Ectodermal cell (in vitro differentiated cells): Measurements from ENCODE around the gene LBHD2.

Experiments
- H3K27ac ChIP-seq: 2 replicates; pipeline ENCODE4 v1.7.0; 2013; ENCODE audit warnings: mild to moderate bottlenecking, low read depth, low read length; ENCODE audit not compliant: insufficient read depth, poor library complexity, severe bottlenecking
- H3K27me3 ChIP-seq: 2 replicates; pipeline ENCODE4 v1.7.0; 2013; ENCODE audit warnings: mild to moderate bottlenecking, low read length; ENCODE audit not compliant: insufficient read depth, control insufficient read depth, poor library complexity, severe bottlenecking
- H3K36me3 ChIP-seq: one replicate; pipeline ENCODE4 v1.7.0; 2013; ENCODE audit warnings: low read length; ENCODE audit not compliant: control insufficient read depth, insufficient read depth
- H3K4me1 ChIP-seq: one replicate; pipeline ENCODE4 v1.7.0; 2013; ENCODE audit warnings: low read length; ENCODE audit not compliant: control insufficient read depth, insufficient read depth
- H3K4me3 ChIP-seq: 2 replicates; pipeline ENCODE4 v1.7.0; 2013; ENCODE audit warnings: low read depth, low read length, control low read depth; ENCODE audit not compliant: insufficient read depth
- H3K9me3 ChIP-seq: 2 replicates; pipeline ENCODE4 v1.7.0; 2013; ENCODE audit warnings: mild to moderate bottlenecking, low read length, moderate library complexity; ENCODE audit not compliant: control insufficient read depth
- WGBS, 2 experiments: methylation state at CpG; one replicate each; pipeline ENCODE4 v1.1.7; 2013; ENCODE audit warnings: missing lambda C conversion rate in 2 of 2; 5-methylcytosine and 5-hydroxymethylcytosine counted together

LBHD2 gene

DNA sequence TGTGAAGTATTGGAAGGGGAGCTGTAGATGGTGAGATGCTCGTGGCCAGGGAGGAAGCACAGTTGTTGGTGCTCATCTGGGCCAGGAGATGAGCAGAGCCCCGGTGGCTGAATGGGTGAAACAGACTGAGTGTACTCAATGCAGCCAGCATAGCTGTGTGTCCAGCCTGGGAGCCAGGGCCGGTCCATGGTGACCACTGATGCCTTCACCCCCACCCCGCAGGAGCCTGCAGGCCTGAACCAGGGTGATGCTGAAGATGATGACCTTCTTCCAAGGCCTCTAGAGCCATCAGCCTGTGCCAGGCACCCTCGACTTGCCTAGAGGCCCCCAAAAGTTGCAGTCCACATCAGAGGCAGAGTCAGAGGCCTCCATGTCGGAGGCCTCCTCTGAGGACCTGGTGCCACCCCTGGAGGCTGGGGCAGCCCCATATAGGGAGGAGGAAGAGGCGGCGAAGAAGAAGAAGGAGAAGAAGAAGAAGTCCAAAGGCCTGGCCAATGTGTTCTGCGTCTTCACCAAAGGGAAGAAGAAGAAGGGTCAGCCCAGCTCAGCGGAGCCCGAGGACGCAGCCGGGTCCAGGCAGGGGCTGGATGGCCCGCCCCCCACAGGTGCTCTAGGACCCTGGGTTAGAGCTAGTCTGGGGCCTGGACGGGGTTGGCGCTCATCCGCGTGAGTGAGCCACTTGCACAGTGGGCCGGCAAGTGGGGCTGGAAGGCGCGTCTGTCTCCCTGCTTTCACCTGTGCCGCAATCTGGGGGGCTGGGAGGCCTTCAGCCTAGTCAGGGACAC, 42.3 kb downstream of the LBHD2 start:
- Histone ChIP-seq H3K9me3 (no peaks in the 10 kb centered on the region), H3K36me3 (no peaks in the 10 kb centered on the region), H3K4me3 (no peak overlapping the region), H3K27ac (no peak overlapping the region), H3K27me3 (peaks cover 34% of the 10 kb centered on the region), H3K4me1 (peaks cover 20% of the 10 kb centered on the region)
- 94 to 95% methylated on average over 22 of the region's 22 CpGs for WGBS, 2 experiments

GRCh38 chr14:103126873-103127304, 42.9 kb downstream of the LBHD2 start:
- Histone ChIP-seq H3K9me3 (no peaks in the 10 kb centered on the region), H3K27me3 (peaks cover 29% of the 10 kb centered on the region), H3K4me3 (no peak overlapping the region), H3K4me1 (peaks cover 15% of the 10 kb centered on the region), H3K27ac (no peak overlapping the region), H3K36me3 (no peaks in the 10 kb centered on the region)
- WGBS, 2 experiments = 91% methylated on average over 62 of the region's 62 CpGs

GRCh38 chr14:103127356-103127755, 43.3 kb downstream of the LBHD2 start:
- Histone ChIP-seq H3K4me3 (no peak overlapping the region), H3K4me1 (peaks cover 11% of the 10 kb centered on the region), H3K36me3 (no peaks in the 10 kb centered on the region), H3K27me3 (peaks cover 24% of the 10 kb centered on the region), H3K27ac (no peak overlapping the region), H3K9me3 (no peaks in the 10 kb centered on the region)
- 93 to 94% methylated on average over 39 of the region's 39 CpGs for WGBS, 2 experiments

DNA sequence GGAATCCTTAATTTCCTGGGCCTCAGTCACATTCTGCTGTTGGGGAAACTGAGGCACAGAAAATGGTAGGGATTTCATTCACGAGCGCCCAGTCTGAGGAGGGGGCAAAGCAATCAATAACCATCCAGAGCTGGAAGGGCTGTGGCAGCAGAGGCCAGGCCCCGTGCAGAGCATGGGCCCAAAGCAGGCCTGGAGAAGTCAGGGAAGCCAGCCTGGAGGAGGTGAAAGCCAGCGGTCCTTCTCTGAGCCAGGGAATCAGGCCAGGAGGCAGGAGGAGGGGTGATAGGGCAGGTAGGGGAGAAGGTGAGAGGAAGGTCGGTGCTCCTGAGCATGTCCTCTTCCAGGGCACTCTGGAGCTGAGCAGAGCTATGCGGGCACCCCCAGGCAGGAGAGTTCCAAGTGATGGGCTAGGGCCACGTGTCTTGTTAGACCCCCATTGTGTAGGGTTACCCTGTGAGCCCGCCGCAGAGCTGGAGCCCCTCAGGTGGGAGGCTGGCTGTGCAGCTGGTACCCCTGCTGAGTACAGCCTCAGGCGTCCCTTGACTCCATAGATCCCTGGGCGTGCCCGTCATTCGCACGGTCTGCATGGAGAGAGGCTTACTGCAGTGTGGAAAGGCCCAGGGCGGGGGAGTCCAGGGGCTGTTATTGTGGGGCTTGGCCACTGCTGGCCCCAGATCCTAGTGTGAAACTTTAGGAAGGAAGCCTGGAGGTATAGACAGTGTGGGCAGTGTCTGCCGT, 44.0 kb downstream of the LBHD2 start:
- Histone ChIP-seq H3K27me3 (peaks cover 17% of the 10 kb centered on the region), H3K9me3 (no peaks in the 10 kb centered on the region), H3K27ac (no peak overlapping the region), H3K4me3 (no peak overlapping the region), H3K36me3 (no peaks in the 10 kb centered on the region), H3K4me1 (peaks cover 8% of the 10 kb centered on the region)
- whole genome bisulfite sequencing, 2 experiments = 90 to 93% methylated on average over 16 of the region's 16 CpGs

DNA sequence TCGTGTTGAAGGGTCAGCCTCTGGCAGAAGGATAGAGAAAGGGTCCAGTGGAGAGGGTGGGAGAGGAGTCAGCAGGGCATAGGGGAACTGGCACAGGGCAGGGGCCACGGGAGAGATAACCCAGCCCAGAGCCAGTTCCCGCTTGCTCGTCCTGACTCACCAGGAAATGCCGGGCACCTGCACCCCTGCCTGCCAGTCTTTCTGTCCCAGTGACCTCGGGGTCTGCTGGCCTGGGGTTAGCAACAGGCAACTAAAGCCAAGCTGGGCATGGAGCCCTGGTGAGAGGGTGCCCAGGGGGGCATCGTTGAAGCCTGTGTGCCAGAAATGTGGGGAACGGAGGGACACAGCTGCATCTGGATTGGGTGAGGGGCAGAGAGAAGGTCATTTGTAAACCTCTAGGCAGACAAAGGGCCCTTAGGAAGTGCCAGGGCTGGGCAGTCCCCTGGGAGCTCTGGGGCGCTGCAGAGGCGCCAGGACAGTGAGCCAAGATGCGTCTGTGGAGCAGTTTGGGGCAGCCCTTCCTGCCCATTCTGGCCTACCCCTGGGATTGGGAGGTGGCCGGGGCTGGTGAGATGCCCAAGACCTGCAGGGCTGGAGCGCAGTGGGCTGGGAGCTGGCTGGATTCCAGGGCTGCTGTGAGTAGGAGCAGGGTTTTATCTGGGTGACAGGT, 44.8 kb downstream of the LBHD2 start:
- Histone ChIP-seq H3K27me3 (peaks cover 10% of the 10 kb centered on the region), H3K9me3 (no peaks in the 10 kb centered on the region), H3K27ac (no peak overlapping the region), H3K4me3 (no peak overlapping the region), H3K36me3 (no peaks in the 10 kb centered on the region), H3K4me1 (peaks cover 8% of the 10 kb centered on the region)
- WGBS, 2 experiments = 90 to 91% methylated on average over 13 of the region's 13 CpGs

DNA sequence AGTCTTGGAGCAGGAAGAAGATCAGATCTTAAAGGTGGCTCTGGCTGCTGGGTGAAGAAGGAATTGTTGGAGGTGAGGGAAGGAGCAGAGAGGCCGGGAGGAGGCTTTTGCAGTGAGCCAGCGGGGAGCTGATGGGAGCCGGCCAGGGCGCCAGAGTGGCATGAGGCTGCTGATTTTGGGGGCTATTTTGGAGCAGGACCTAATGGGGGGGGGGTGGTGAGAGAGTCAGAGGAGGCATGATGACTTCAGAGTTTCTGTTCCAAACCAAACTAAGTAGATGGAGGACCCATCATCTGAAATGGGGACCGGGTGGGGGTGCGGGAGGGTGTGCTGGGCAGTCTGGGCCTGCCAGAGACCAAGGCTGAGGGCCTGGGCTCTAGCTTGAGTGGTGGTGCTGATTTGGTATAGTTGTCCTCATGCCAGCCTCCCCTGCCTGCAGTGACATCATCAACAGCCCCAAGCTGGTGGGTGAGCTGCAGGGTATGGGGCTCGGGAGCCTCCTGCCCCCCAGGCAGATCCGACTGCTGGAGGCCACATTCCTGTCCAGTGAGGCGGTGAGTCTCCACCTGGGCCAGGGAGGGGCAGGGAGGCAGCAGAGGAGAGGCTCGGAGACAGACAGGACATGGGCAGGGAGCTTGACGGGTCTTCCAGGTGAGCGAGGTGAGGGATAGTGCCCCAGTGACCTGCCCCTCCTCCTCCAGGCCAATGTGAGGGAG, 45.4 kb downstream of the LBHD2 start:
- 92% methylated on average over 12 of the region's 12 CpGs for WGBS, 2 experiments
- H3K27ac ChIP-seq = no peak overlapping the region
- no peaks in the 10 kb centered on the region for H3K36me3 ChIP-seq
- H3K4me3 ChIP-seq = no peak overlapping the region
- H3K4me1 ChIP-seq = peaks cover 2% of the 10 kb centered on the region
- no peaks in the 10 kb centered on the region for H3K9me3 ChIP-seq
- H3K27me3 ChIP-seq = peaks cover 4% of the 10 kb centered on the region

DNA sequence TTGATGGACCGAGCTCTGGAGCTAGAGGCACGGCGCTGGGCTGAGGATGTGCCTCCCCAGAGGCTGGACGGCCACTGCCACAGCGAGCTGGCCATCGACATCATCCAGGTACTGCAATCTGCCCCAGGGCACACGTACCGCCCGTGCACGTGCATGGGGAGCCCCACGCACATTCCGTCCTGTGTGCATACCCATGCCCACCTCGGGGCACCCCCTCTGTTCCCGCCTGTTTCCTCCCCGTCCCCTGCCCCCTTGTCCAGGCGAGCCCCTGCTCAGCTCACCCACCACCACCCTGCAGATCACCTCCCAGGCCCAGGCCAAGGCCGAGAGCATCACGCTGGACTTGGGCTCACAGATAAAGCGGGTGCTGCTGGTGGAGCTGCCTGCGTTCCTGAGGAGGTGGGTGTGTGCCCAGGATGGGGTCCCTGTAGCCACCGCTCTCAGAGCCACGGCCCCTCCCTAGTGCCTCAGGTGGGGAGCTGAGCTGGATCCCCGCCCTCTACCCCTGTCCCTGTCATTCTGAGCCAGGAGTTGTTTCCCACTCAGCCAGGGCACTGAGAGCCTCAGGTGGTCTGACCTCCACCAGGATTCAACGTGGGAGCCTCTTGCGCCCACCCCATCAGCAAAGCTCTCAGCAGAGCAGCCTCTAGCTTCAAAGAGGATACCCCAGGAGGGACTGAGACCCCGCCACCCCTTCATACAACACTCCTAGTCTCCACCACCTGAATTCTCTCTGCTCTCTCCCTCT, 46.2 kb downstream of the LBHD2 start:
- no peaks in the 10 kb centered on the region for H3K4me1 ChIP-seq
- no peaks in the 10 kb centered on the region for H3K36me3 ChIP-seq
- 89 to 90% methylated on average over 26 of the region's 26 CpGs for WGBS, 2 experiments
- H3K27ac ChIP-seq = no peak overlapping the region
- no peaks in the 10 kb centered on the region for H3K9me3 ChIP-seq
- no peaks in the 10 kb centered on the region for H3K27me3 ChIP-seq
- no peak overlapping the region for H3K4me3 ChIP-seq

DNA sequence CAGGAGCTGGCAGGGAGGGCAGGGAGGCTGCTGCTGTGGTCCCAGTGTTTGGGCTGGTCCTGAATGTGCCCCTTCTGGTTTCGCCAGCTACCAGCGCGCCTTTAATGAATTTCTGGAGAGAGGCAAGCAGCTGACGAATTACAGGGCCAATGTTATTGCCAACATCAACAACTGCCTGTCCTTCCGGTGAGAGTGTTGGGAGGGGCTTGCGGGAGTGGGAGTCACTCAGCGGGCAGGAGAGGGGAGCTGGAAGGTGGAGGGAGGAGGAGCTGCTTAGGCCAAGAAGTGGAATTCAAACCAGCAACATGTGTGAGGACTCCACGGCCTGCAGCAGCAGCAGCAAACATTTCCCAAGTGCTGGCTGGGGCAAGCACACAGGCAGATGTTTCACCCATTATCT, 47.0 kb downstream of the LBHD2 start:
- Histone ChIP-seq H3K4me3 (no peak overlapping the region), H3K27ac (no peak overlapping the region), H3K4me1 (no peaks in the 10 kb centered on the region), H3K27me3 (no peaks in the 10 kb centered on the region), H3K9me3 (no peaks in the 10 kb centered on the region), H3K36me3 (no peaks in the 10 kb centered on the region)
- 89 to 94% methylated on average over 8 of the region's 8 CpGs for WGBS, 2 experiments

DNA sequence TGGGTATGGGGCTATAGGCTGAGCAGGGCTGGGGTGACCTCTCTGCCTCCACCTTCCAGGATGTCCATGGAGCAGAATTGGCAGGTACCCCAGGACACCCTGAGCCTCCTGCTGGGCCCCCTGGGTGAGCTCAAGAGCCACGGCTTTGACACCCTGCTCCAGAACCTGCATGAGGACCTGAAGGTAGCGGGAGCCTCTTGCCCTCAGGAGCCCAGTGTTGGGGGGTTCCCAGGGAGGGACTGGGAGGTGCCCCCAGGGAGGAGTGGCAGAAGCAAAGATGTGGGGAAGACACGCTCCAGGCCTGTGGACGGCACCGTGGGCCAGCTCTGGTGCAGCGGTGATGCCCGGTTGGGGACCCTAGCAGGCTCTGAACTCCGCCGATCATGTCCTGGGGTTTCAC, 47.6 kb downstream of the LBHD2 start:
- H3K36me3 ChIP-seq = no peaks in the 10 kb centered on the region
- no peaks in the 10 kb centered on the region for H3K4me1 ChIP-seq
- H3K4me3 ChIP-seq = no peak overlapping the region
- WGBS, 2 experiments = 93 to 96% methylated on average over 9 of the region's 9 CpGs
- no peaks in the 10 kb centered on the region for H3K27me3 ChIP-seq
- no peak overlapping the region for H3K27ac ChIP-seq
- no peaks in the 10 kb centered on the region for H3K9me3 ChIP-seq
